ENCODE results near the gene ARMC5.

GRCh38 chr16:31435341-31436220 lies 23.7 kb upstream of the ARMC5 start:
- TF ChIP-seq POLR2A (IDR thresholded peaks at IDR 0.05; ENCODE audit: low read depth, low read length) (no peak), POLR2AphosphoS5 (IDR thresholded peaks at IDR 0.05; ENCODE audit: low read depth, low read length) (no peak)
